NCI-H82 treated with DMSO at 0.1 percent for 48 hours (cell line): ENCODE measurements around the gene TBC1D26.
"Not testable (repeated sequence)": the region's sequence is repeated elsewhere in the genome, so short reads cannot be mapped to it uniquely, and the experiment has no call there.

Source experiments
- DNase-seq: peaks from one replicate; lab custom pipeline; 2025; ENCODE audit not compliant: unreplicated experiment; lab: John Stamatoyannopoulos, UW

TBC1D26 gene

GRCh38 chr17:15742921-15743320, 10.8 kb downstream of the TBC1D26 start:
- no peak for DNase-seq

GRCh38 chr17:15744074-15744676, 12.1 kb downstream of the TBC1D26 start:
- DNase-seq, result no peak

- no peak for DNase-seq
Measured at GRCh38 chr17:15744885-15745284, 12.8 kb downstream of the TBC1D26 start.

DNA sequence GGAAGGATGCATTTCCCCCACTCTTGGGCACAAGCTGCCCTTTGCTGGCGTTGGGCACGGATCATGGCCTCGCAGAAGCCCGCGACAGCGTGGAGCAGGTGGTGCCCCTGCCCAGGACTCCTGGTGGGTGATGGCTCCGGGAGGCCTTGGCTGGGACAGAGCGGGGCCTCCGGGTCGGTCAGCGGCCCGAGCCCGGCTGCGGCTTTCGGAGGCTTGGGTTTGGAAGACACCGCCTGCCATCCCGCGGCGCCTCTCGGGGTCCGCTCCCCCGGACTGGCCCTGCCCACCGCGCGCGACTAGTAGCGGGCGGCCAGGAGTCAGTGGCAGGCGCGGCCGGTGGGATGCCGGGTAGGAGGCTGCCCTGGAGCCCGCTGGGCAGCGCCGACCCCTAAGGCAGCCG, 17.3 kb downstream of the TBC1D26 start:
- DNase-seq, result not testable (repeated sequence)

DNA sequence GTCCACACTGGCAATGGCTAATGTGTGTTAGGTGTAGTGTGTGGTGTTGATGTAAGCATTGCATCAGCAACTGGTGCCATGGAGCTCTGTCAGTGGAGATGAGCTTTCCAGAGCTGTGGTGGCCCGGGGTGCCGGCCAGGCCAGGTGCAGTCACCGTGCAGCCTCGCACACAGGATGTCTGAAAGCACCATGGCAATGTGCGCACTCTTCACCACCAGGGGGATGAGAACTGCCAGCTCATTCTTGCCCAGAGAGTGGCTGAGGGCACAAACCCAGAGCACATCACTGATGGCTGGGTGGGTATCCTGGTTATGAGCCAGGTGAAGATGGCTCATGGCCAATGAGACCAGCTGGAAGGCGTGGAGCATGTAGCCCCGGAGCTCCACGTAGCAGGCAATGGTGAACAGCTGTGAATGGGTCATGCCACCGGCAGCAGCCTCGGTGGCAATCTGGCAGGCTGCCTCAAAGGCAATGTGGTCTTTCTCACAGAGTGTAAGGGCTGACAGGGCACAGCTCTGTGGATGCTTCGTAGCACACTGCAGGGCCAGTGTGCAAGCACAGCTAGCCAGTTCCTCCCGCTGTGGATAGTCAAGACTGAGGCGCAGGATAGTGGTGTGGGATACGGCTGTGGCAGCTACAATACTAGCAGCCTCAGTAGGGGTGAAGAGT, 36.9 kb downstream of the TBC1D26 start:
- DNase-seq, result not testable (repeated sequence)

DNA sequence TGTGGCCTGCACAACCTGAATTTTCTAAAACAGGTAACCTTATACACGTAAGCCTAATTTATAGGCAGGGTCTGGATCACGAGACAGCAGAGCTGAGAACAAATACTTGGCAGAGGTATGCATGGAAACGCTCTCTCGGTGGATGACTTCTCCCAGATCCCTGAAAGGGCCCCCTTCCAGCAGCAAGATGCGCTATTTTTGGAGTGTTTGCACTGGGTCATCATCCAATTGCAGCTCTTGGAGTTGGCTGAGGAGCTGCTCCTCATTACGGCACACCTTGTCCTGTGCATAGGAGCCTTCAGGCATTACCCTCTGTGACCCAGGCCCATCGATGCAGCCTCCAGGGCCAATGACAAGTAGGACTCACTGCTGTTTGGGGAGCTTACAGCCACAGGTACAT, 38.6 kb downstream of the TBC1D26 start:
- DNase-seq, result not testable (repeated sequence)

DNA sequence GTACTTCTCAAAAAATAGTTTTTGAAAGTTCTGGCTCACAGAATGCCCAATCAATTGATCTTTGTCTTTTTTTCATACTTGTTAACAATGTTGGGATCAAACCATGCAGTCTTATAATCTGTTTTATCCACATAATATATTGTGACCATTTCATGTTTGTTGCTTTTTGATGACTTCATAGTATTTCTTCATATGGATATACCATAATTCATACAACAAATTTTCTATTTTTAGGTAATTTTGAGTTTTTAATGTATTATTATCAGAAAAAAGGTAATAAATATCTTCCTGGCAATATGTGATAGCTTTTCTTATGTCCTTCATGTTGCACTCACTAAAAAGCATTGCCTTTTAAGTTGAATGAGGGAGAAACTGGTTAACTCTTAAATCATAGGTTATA, 44.8 kb downstream of the TBC1D26 start:
- no peak for DNase-seq

DNA sequence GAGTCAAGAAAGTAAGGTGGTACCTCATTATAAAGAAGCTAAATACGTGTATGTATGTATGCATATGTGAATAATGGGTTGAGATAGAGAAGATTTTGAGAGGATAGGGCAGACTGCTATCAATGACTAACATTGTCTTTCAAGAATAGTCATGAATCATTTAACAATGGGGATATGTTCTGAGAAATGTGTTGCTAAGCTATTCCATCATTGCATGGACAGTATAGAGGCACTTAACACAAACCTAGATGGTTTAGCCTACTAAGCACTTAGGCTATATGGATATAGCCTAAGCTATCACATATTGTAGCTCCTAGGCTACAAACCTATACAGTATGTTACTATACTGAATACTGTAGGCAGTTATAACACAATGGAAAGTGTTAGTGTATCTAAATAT, 45.2 kb downstream of the TBC1D26 start:
- no peak for DNase-seq

- no peak for DNase-seq
Measured at GRCh38 chr17:15777717-15778116, 45.6 kb downstream of the TBC1D26 start.

GRCh38 chr17:15779119-15779518, 47.0 kb downstream of the TBC1D26 start:
- DNase-seq, result no peak

- no peak for DNase-seq
Measured at GRCh38 chr17:15780188-15780587, 48.1 kb downstream of the TBC1D26 start.

GRCh38 chr17:15782866-15783265, 50.8 kb downstream of the TBC1D26 start:
- no peak for DNase-seq

DNA sequence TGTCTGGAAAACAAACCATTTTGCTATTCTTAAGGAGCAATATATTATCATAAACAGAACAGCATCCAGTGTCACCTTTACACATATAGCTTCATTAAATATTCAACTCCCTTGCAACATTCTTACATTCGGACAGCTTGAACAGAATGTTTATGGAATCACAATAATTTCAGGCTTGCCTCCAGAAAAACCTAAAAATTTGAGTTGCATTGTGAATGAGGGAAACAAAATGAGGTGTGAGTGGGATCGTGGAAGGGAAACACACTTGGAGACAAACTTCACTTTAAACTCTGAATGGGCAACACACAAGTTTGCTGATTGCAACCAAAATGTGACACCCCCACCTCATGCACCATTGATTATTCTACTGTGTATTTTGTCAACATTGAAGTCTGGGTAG, 51.4 kb downstream of the TBC1D26 start:
- no peak for DNase-seq

- not testable (repeated sequence) for DNase-seq
Measured at GRCh38 chr17:15784351-15784750, 52.3 kb downstream of the TBC1D26 start.

- DNase-seq, result not testable (repeated sequence)
Measured at GRCh38 chr17:15787363-15788075, 55.4 kb downstream of the TBC1D26 start.

- DNase-seq, result not testable (repeated sequence)
Measured at GRCh38 chr17:15788365-15788764, 56.3 kb downstream of the TBC1D26 start.
